ENCODE data around the gene UXT.
"Not testable (repeated sequence)": the region's sequence is repeated elsewhere in the genome, so short reads cannot be mapped to it uniquely, and the experiment has no call there.

Gene UXT

DNA sequence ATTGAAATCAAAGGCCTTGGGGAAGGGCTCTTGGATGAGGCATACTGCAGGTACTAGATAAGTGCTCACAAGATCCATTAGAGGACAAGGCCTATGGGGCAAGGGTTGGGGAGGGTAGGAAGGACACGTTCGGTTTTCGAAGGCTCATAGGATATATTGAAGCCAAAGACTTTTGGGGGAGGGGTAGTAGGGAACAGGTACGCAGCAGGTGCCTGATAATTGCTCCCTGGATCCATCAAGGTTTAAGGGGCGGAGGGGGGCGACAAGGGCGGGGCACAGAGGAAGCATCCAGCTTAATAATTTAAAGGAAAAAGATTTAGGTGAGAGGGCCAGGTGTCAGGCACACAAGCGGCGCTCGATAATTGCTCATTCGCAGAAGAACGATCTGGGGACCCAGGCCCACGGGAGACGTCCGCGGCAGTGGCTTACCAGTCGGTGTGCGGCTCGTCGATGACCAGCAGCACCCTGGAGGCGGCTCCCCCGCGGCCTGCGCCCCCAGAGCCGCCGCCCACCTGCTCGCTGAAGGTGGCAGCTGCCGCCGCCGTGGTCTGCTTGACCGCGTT, 40.0 kb downstream of the UXT start:
- DNase-seq (ENCODE audit: low read depth in 1 of 2, low spot score in 1 of 2): no peak

GRCh38 chrX:47614618-47615017, 44.4 kb downstream of the UXT start:
- no peak for DNase-seq (ENCODE audit: low read depth in 1 of 2, low spot score in 1 of 2)

- no peak for DNase-seq (ENCODE audit: low read depth in 1 of 2, low spot score in 1 of 2)
Measured at GRCh38 chrX:47613082-47613481, 45.9 kb downstream of the UXT start.

GRCh38 chrX:47612418-47612817, 46.6 kb downstream of the UXT start:
- no peak for DNase-seq (ENCODE audit: low read depth in 1 of 2, low spot score in 1 of 2)

DNA sequence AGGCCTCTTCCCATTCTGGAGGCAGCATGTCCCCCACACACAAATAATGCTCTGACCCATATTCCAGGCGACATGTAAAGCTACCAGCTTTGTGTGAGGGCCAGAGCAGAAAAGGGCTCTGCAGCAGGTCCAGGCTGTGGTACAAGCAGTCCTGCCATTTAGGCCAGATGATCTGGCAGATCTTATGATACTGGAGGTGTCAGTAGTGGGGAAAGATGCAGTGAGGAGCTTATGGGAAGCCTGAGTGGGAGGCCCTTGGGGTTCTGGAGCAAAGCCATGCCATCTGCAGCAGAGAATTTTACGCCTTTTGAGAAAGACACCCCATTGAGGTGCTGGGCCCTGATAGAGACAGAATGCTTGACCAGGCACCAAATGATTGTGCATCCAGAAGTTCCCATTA, 47.1 kb downstream of the UXT start:
- no peak for DNase-seq (ENCODE audit: low read depth in 1 of 2, low spot score in 1 of 2)

- no peak for DNase-seq (ENCODE audit: low read depth in 1 of 2, low spot score in 1 of 2)
Measured at GRCh38 chrX:47611489-47611888, 47.5 kb downstream of the UXT start.

DNA sequence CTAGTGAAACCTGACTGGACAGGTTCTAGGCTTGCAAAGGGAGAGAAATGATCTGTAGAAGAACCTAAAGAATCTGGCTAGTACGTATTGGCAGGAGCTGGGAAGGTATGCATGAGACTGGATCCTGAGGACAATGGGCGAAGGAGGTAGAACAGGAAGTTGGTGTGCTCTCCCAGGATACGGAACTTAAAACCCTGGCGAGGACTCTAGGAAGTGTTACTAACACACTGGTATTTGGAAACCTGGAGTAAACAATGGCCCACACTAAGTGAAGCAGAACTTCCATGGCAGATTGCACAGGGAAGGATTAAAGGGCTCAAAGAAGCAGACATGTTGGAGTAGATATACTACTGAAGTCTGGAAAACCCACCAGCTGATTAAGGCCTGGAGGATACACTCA, 48.5 kb downstream of the UXT start:
- no peak for DNase-seq (ENCODE audit: low read depth in 1 of 2, low spot score in 1 of 2)

DNA sequence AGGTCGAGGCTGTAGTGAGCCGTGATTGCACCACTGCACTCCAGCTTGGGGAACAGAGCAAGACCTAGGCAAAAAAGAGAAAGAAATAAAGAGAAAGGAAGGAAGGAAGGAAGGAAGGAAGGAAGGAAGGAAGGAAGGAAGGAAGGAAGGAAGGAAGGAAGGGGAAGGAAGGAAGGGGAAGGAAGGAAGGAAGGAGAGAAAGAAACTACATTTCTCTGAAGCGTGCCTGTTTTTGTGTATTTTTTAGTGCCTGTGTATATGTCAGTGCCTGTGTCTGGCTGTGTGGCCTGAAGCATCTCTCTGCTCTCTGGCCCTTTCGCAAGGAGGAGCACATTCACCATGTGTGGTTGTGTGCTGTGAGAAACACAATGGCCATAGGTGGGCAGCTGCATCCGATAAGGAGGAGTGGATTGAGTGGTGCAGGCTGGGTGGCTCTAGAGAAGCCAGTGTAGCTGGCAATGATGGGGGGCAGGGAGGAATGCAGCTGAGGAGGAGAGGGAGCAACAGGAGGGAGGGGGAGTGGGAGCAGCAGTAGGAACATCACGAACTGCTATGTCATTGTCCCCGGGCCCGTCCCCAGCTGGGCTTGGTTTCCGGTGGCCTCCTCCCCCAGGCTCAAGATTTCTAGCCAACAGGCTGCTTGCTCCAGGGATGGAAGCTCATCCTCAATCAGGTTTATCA, 50.7 kb downstream of the UXT start:
- DNase-seq (ENCODE audit: low read depth in 1 of 2, low spot score in 1 of 2): no peak

DNA sequence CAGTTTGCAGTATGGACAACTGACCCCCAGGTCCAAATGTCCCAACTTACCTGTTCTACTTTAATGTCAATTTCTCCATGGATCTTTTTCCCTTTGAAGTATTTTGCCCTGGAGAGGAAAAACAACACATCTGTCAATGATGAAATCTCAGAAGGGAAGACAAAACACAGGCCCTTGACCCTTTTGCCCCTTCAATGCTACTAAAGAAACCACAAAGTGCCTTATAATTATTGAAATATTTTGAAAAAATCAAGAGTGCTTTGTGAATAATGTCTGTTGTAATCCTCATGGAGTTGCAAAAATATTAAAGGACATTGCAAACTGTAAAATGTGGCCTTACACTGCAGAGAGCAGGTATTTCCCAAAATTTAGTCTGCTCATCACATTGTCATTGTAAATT, 51.9 kb downstream of the UXT start:
- no peak for DNase-seq (ENCODE audit: low read depth in 1 of 2, low spot score in 1 of 2)

- no peak for DNase-seq (ENCODE audit: low read depth in 1 of 2, low spot score in 1 of 2)
Measured at GRCh38 chrX:47605024-47605423, 54.0 kb downstream of the UXT start.

GRCh38 chrX:47603125-47603524, 55.9 kb downstream of the UXT start:
- not testable (repeated sequence) for DNase-seq (ENCODE audit: low read depth in 1 of 2, low spot score in 1 of 2)

All from activated CD4-positive, alpha-beta T cell treated with anti-CD3 and anti-CD28 coated beads, Interleukin-2, amount 50 U/mL, for 24 hours (primary cell).